Measurements from ENCODE around the gene TMEM53. TPM values are rescaled to one million over a fixed set of nuclear protein-coding genes. Genes with fewer than 3 reads are reported as not detected.

TMEM53 gene
- polyA plus RNA-seq, 10 donors, result 4.2 to 5.9 (median 5.5) TPM

GRCh38 chr1:44606701-44607281 is 67.5 kb downstream of the TMEM53 start:
- no peak for DNase-seq

DNA sequence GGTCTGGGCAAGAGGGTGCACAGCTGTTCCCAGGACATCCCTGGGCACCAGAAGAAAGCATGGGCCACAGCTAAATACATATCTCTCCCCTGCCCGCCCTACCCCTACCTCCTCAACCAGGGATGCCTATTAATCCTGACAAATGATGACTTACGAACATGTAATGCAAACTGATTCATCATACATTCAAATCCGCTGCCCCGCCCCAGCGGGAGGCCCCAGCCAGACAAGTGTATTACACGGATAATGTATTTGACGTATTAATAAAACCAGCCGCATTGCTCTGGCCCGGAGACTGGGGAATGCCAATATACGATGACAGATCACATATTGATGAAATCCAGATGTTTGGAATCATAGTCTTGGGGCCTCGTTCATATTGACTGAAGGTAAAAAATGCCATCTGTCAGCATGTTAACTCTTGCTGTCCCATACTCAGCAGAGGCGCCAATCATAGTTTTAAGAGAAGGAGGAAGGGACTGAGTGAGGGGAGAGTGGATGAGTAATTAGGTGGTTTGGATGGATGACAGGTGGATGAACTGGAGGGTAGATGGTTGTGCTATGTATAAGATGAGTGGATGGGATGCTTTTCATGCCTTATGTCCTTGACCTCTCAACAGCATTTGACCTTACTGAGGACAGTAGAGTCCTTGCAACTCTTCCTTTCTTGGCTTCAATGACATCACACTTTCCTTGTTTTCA is 68.2 kb downstream of the TMEM53 start:
- DNase-seq, result peak in 1 of 3 donors; percentile 17

DNA sequence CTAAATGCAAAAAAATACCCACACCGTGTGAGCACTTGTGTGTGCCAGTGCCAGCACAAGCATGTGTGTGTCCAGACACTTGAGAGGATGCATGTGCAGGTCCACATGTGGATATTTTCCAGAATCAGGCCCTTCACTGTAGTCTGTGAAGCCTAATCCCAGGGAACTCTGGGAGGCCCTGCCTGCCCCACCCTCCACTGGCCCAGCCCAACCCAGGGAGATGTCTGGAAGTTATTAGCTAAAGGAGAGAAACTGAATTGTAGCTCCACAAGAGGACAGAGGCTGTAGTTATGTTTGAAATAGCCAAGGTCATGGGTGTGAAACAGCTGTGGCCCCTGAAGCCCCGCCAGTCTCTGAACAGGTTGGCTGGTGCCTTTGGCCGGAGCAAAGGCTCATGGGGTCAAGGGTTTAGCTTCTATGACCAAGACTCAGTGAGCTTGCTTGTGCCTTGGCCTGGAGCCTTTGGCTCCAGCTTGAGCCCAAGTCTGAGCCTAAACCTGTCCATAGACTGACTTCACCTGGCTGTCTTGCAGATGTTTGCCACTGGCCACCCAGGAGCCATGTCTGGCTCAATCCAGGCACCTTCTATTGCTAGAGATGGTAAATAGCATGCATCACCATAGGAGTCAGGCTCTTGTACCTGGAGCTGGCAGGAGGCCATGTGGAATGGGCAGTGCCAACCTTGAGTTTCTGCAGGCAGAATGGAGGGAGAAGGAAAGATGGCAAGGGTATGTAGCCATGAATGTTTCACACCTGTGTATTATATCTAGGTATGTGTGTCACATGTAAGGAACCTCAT is 69.9 kb downstream of the TMEM53 start:
- no peak for DNase-seq

- DNase-seq, result no peak
Measured at GRCh38 chr1:44603718-44604117, 70.6 kb downstream of the TMEM53 start.

Other genes starting within 250 kb of the TMEM53 start
- gene ARMH1, start 233 bp upstream of the TMEM53 start, polyA plus RNA-seq (ENCODE audit: insufficient read length in 10 of 10), result 1 to 10 TPM; 1.2 to 4.0 (median 2.1) TPM
- gene RNU5D-1, start 56.7 kb upstream of the TMEM53 start, polyA plus RNA-seq (ENCODE audit: insufficient read length in 10 of 10), result not detected
- 10 to 100 TPM in 8 of 10 donors, 1 to 10 TPM in 2; 8.2 to 19.1 (median 11.4) TPM for gene KIF2C, start 65.4 kb upstream of the TMEM53 start, polyA plus RNA-seq (ENCODE audit: insufficient read length in 10 of 10)
- gene RPS8, start 101.1 kb upstream of the TMEM53 start, polyA plus RNA-seq (ENCODE audit: insufficient read length in 10 of 10), result 1,000 to 10,000 TPM; 2,324 to 3,360 (median 3,028) TPM
- gene BEST4, start 113.7 kb upstream of the TMEM53 start, polyA plus RNA-seq (ENCODE audit: insufficient read length in 10 of 10), result under 1 TPM; 0.09 to 0.56 (median 0.34) TPM
- 10 to 100 TPM; 11.5 to 16.1 (median 13.1) TPM for gene PLK3, start 125.9 kb upstream of the TMEM53 start, polyA plus RNA-seq (ENCODE audit: insufficient read length in 10 of 10)
- under 1 TPM in 6 of 10 donors, not detected in 4; 0.29 to 0.65 (median 0.40) TPM for gene DYNLT4, start 132.9 kb upstream of the TMEM53 start, polyA plus RNA-seq (ENCODE audit: insufficient read length in 10 of 10)
- 10 to 100 TPM in 1 of 10 donors, 1 to 10 TPM in 9; 4.3 to 15.3 (median 6.6) TPM for gene BTBD19, start 134.0 kb upstream of the TMEM53 start, polyA plus RNA-seq (ENCODE audit: insufficient read length in 10 of 10)
- 10 to 100 TPM in 4 of 10 donors, 1 to 10 TPM in 6; 5.4 to 18.9 (median 8.8) TPM for gene PTCH2, start 168.8 kb upstream of the TMEM53 start, polyA plus RNA-seq (ENCODE audit: insufficient read length in 10 of 10)